Glomerular endothelial cell (primary cell): ENCODE measurements around the gene GFRA3. TPM values are rescaled to one million over a fixed set of nuclear protein-coding genes. Genes with fewer than 3 reads are reported as not detected.
A peak's percentile ranks its signal among the peaks of the same experiment; 100 is the strongest.
"Not testable (repeated sequence)": the region's sequence is repeated elsewhere in the genome, so short reads cannot be mapped to it uniquely, and the experiment has no call there.

ENCODE experiments used
- DNase-seq: peaks from one replicate; pipeline ENCODE4 v3.0.0-alpha.2; 2011; ENCODE audit warnings: low read depth, low spot score; ENCODE audit errors: extremely low read depth
- total RNA-seq: library from RNA; depleted of rRNA; stranded (reverse); fragments of >200 nt; gene quantifications from 2 replicates; pipeline ENCODE4 v1.2.3, GENCODE V29; 2015

The GFRA3 gene, protein sequence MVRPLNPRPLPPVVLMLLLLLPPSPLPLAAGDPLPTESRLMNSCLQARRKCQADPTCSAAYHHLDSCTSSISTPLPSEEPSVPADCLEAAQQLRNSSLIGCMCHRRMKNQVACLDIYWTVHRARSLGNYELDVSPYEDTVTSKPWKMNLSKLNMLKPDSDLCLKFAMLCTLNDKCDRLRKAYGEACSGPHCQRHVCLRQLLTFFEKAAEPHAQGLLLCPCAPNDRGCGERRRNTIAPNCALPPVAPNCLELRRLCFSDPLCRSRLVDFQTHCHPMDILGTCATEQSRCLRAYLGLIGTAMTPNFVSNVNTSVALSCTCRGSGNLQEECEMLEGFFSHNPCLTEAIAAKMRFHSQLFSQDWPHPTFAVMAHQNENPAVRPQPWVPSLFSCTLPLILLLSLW
- total RNA-seq = not detected in 2 replicates

DNA sequence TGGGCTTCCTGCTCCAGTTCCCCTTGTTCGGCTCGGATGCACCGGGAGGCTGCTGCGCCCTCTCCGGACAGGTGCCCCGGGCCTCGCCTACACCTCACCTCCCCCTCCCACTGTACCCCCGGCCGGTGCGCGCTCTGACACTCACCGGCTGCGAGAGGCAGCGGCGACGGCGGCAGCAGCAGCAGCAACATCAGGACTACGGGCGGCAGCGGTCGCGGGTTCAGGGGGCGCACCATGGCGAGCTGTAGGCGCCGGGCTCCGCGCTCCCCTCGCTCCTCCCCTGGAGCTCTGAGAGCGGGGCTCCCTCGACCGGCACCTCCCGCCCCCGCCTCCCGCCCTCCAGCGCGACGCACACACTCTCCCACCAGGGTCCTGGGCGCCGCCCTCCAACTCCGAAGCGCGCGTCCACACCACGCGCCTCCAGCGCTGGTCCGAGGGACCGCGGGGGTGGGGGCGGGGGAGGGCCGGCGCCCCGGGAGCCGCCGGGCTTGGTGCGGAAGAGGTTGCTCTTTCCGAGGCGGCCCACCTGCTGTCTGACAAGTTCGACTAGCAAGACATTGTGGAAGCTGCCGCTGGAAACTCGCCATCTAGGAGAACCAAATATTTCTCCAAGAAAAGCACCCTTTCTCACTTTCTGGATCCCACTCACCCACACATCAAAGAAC is at the start of gene GFRA3:
Gene GFRA3 (minus strand): TSS at position 433 of the 665 bp plus-strand sequence. CDS start 197 bp downstream, at position 236.
- DNase-seq = no peak

DNA sequence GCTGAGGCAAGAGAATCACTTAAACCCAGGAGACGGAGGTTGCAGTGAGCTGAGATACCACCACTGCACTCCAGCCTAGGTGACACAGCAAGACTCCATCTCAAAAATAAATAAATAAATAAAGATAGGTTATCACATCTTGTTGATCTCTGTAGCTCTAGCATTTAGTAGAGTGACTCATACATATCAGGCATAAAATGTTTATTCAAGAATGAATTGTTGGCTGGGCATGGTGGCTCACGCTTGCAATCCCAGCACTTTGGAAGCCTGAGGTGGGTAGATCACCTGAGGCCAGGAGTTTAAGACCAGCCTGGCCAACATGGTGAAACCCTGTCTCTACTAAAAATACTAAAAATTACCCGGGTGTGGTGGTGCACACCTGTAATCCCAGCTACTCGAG is 43.8 kb upstream of the GFRA3 start:
- DNase-seq = not testable (repeated sequence)

DNA sequence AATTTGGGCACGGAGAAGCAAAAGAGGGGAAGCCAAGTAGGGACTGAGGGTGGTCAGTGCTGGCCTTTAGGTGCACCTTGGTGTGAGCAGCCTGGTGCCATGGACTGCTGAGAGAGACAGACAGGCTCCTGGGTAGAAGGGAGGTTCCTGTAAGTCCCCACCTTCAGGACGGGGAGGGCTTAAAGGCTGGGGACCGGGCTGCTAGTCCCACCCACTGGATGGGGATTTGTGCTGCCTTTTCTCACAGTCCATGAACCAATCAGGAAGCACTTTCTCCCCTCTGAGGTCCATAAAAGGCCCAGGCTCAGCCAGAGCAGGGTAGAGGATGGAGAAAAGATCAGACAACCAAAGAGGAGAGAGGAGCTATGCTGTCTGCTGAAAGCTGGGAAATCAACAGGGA is 41.9 kb upstream of the GFRA3 start:
- DNase-seq = no peak

DNA sequence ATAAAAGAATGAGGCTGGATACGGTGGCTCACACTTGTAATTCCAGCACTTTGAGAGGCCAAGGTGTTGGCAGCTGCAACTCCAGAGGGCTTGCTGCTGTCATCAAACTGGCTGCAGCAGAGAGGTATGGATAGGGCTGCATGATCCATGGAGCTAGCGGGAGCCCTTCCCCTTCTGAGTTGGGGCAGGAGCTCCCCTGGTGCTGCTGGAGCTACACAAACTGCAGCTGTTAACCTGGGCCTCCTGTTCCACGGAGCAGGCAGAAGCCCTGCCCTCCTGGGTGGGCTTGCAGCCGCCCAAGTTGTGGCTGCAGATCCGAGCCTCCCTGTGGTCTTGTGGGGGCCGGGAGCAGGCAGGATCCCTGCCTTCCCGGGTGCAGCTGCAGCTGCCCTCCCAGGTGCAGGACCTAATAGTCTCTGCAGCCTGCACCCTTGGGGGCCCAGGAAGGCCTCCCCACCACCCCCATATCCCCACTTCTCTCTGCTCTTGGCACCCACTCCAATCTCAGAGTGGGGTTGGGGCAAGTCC is 41.4 kb upstream of the GFRA3 start:
- no peak for DNase-seq

DNA sequence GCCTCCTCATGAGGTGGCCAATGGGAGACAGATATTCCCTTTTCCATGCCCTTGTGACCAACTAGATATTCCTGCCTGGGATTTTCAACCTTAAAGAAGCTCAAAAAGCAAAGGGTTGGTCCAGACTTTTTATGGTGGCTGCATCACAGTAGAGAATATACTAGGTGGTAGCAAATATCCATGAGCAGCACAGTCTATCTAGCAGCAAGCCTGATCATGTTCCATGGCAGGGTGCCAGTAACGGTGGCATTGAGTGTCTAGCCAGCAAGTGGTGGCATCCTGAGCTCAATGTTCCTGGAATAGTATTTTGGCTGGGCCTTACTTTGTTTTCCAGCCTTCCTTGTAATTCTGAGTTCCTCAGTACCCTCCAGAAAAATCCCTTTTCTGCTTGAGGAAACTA is 31.4 kb upstream of the GFRA3 start:
- DNase-seq = no peak

DNA sequence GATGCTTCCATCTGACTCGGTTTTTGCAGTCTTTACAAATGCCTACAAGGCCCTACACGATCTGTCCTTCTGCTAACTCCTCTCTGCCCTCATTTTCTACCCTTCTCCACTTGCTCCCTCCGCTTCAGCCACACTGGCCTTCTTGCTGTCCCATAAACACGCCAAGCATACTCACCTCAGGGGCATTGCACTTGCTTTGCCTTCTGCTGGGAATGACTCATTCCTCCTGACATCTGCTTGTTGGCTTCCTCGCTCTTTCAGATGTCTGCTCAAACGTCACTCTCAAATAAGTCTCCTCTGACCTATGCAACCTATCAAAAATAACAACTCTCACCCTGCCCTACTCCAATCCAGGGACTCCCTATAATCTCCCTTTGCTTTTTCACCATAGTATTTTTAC is 29.0 kb upstream of the GFRA3 start:
- no peak for DNase-seq

DNA sequence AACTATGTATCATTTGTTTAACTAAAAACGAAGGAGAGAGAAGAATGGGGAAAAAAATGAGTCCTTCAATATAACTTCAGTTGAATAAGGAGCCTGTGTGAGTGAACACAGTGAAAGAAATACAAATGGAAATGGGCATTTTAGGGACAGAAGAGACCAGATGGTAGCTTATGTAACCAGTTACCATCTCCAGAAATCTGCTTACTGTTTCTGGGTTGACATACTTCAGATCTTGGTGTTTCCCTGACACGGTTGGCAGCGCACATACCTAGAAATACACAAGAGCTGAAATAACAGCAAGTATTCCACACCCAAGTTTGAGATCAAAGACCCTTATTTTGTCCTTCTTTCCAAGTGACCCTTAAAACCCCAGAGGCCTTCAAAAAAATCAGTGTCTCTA is 14.9 kb upstream of the GFRA3 start:
- DNase-seq = no peak

DNA sequence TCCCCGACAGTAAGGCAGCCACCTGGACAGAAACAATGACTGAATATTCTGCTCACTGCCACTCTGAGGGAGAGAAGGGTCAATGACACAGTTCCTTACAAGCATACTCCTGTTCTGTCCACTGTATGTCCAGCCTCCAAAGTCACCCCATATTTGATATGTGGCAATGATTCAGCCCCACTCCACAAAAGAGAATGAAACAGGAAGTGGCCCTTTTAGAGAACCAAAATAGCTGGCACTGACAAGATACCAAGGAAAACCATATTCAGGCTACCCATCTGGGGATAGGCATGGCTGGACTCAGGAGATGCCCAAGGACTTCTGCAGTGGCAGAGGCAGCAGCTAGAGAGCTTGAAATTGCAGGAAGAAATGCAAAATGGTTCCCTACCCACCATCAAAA is 12.8 kb upstream of the GFRA3 start:
- no peak for DNase-seq

DNA sequence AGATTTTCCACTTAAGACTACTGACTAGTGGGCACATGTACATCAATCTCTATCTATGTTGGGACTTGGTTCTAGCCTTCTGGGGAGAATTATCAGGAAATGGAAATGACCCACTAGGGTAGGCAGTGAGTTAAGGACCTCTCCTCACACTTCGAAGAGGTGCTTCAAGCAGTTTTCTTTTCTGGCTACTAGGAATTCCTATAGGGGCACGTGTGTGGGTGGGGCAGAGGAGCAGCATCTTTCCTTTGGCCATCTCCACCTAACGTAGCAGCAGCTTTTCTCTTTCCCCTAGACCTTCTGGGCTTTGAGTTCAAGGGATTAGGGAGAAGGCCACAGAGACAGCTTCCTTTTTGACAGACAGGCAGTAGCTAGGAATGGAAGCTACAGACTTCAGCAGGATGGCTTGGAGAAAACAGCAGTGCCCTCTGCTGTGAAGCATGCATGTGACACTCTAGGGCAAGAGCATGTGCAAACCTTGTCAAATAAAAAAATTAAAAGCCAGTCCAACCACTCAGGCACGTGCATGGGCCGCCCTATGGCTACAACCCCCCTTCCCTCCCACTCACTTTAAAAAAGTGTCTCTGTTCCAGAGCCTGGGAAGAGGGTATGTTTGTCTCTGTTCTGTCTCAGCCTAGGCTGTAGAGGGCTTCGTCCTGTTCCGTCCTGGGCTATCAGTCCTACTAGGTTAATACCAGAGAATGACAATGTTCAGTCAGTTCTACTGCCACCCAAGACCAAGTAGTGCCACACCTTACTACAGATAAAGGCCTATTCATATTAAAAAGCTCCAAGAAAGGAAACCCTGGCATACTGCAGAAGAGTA is 8.7 kb upstream of the GFRA3 start:
- DNase-seq = peak; percentile 10

DNA sequence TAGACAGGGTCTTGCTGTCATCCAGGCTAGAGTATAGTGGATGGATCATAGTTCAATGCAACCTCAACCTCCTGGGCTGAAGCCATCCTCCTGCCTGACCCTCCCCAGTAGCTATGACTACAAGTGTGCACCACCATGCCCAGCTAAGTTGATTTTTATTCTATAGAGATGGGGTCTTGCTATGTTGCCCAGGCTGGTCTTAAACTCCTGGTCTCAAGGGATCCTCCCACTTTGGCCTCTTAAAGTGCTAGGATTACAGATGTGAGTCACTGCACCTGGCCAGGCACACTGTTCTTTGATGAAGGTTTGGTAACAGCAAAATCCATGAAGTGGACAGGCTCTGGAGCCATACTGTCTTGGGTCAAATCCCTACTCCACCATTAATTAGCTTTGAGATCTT is 6.5 kb upstream of the GFRA3 start:
- no peak for DNase-seq

DNA sequence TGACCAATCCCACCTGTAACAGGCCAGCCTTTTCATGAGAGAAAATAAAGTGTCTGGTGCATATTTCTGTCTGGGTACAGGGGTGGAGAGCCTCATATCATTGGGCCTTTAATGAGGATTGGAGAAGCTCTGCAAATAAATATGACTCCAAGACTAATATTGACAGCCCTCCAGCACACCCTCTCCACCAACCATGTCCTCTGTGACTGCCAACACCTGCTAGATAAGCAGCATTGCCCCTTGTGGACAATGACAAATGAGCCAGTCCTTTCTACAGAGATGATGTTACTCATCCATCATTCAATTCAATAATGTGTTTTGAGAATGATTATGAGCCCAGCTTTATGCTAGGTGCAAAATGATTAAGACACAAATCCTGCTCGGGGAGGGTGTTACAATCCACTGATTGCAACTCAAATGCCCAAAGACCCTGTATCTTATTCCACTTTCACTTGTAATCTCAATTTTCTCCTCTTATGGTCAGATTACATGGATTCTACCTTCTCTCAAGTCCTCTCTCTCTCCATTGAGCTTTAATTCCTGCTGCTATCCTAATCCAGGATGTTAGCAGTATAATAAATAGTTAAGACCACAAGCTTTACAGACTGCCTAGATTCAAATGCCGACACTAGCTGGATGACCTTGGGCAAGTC is 2.1 kb upstream of the GFRA3 start:
- no peak for DNase-seq

DNA sequence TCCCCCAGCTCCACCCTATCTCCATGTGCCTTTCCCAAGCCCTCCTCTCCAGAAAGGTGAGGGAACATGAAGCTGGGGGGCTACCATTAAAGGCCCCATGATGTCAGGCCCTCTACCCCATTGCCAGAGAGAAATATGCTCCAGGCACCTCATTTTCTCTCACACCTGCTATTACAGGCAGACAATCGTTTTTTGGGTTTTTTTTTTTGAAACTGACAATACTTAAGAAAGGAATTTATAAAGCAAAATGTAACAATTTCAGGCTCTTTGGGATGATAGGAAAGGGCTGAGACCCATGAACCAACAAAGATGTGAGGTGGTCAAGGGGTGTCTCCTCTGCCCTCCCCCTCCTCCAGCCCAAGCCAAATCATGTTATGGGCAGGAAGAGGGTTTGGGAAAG is 1.5 kb upstream of the GFRA3 start:
- DNase-seq = no peak

DNA sequence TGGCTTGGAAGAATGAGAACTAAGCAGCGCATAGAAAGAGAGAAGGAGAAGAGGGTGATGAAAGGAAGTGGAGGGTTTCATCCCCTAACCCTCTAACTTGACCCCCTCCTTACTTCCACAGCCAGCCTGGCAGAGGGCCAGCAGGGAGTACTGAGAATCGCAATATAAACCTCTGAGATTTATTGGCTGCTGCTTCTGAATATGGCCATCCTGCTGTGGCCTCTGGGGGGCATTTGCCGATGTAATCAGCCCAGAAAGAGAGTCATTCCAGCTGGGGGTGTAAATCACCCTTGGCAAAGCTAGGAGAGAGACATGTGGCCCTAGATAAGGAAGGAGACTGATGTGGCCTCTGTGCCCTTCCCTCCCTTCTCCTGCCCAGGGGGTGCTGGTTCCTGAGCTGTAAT is 960 bp upstream of the GFRA3 start:
- no peak for DNase-seq

DNA sequence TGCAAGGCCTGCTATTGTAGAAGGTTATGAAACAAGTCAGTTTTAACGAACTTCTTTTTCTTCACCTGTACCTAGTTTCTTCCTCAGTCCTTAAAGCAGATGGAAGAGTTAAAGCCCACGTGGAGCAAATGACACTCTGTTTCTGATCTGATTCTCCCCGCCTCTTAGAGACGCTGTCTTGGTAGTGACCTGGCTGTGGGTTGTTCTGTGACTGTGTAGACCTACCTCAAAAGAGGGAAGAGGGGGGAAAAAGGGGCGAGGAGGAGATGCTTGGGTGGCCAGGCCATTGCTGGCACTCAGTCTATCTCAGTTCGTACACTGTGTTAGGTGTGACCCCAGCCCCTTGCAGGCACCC is 610 bp downstream of the GFRA3 start:
- no peak for DNase-seq

DNA sequence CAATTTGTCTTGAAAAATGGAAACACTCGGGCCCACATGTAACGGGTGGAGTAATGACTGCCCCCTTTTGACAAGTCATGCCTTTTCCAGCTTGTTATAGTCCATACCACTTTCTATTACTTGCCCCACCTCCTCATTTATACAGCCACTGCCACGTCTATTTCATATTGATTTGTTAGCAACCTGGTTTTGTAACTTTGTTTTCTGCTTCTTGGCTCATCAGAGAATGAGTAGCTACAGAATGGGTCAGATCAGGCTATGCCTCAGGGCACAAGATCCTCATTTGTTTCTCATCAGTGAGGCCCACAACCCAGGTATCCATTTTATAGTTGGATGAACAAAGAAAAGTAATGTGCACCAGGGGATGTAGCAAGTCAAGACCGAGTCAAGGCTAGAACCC is 1.7 kb downstream of the GFRA3 start:
- no peak for DNase-seq

DNA sequence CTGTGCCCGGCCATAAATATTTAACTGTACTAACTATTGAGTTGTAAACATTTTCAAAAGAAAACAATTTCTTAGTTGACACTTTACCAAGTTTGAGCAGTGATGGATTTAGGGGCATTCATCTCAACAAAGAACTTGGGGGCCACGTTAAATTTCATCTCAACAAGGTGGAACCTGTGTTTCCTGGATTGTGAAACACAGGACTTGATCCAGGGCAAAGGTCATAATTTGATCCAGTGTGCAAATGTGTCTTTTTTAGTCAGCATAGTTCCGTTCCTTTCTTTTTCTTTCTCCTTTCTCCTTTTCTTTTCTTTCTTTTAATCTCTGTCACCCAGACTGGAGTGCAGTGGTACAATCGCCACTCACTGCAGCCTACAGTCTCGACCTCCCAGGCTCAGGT is 3.1 kb downstream of the GFRA3 start:
- no peak for DNase-seq

DNA sequence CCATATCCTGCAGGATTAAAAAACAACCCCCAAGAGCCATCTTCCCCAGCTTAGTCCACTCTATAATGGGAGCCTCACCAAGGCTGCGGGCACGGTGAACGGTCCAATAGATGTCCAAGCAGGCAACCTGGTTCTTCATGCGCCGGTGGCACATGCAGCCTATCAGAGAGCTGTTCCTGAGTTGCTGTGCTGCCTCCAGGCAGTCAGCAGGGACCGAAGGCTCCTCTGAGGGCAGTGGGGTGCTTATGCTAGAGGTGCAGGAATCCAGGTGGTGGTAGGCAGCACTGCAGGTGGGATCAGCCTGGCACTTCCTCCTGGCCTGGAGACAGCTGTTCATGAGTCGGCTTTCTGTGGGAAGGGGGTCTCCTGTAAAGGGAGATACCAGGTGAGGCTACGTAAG is 10.2 kb downstream of the GFRA3 start:
- DNase-seq = no peak

DNA sequence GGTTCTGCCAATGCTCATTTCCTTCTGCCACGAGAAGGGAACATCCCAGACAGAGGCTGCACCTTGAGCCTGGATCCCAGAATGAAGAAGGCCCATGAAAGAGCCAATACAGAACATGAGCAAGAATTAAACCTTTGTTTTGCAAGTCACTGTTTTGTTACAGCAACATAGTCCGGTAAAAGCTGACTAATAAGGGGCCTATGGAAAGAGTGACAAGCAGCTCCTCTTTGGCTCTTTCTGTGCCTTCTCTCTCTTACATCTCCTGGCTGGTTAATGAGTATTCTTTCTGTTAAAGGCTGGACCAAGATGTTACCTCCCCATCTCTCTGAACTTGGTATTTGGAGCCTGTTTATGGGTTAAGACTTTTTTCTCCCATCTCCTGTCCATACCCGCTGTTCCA is 10.8 kb downstream of the GFRA3 start:
- DNase-seq = no peak

DNA sequence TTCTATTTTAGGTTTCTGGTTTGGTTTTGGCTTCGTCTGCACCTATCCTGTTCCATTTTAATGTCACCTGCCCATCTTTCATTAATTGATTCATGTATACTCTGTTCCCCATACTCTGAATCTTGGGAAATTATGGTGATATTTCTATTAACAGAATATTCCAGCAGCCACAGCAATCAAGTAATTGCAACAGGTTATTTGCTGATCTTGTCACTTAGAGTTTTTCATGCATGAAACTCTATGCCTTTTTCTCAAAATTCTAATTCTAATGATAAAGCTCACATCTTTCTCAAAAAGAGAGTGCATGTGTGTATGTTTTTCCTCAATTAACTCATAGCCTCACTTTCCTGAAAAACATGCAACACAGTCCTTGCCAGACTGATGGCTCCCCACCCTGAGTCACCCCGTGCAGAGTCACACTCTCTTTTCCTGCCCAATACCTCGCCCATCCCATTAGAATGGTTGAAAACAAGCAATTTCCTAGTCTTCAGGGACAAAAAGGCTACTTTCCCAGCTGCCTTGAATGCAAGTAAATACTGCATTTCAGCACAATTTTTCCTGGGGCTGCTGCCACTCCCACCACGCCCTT is 15.6 kb downstream of the GFRA3 start:
- no peak for DNase-seq

DNA sequence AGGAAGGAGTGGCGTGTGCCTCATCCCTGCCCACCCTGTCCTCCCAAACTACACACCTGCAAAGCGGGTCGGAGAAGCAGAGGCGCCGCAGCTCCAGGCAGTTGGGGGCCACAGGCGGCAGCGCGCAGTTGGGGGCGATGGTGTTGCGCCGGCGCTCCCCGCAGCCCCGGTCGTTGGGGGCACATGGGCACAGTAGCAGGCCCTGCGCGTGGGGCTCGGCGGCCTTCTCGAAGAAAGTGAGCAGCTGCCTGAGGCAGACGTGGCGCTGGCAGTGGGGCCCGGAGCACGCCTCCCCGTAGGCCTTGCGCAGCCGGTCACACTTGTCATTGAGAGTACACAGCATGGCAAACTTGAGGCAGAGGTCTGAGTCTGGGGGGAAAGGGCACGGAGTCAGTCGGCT is 16.8 kb downstream of the GFRA3 start:
- no peak for DNase-seq

DNA sequence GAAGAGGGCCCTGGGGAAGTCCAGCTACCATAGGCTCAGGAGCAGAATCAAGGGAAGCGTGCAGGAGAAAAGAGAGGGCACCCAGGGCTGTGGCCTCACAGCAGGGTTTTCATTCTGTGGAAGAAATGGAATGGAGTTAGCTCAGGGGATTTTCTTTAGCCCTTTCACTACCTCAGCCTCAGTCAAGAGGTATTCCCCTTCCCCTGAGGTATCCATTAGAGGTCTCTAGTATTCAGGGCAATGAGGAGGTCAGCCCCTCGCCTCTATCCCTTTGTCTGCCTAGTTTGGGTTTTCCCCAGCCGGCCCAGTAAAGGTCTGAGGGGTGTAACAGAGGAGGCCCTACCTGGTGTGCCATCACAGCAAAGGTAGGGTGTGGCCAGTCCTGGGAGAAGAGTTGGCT is 21.5 kb downstream of the GFRA3 start:
- DNase-seq = no peak
